Choroid plexus epithelial cell (primary cell): ENCODE results near the gene KCNJ16.

ENCODE experiments used
- DNase-seq: peaks from one replicate; pipeline ENCODE4 v3.0.0-alpha.2; 2010; ENCODE audit warnings: low read depth
- H3K4me3 ChIP-seq: 2 replicates; pipeline ENCODE4 v1.5.1; 2011; ENCODE audit warnings: low read depth, mild to moderate bottlenecking, control low read depth, low read length, moderate library complexity
- TF ChIP-seq, protein P1 (sequence below): conservative IDR thresholded peaks from 2 replicates; pipeline ENCODE4 v1.5.1; 2011; ENCODE audit warnings: low read depth, mild to moderate bottlenecking, control low read depth, inconsistent platforms, low read length, moderate library complexity

Gene KCNJ16

DNA sequence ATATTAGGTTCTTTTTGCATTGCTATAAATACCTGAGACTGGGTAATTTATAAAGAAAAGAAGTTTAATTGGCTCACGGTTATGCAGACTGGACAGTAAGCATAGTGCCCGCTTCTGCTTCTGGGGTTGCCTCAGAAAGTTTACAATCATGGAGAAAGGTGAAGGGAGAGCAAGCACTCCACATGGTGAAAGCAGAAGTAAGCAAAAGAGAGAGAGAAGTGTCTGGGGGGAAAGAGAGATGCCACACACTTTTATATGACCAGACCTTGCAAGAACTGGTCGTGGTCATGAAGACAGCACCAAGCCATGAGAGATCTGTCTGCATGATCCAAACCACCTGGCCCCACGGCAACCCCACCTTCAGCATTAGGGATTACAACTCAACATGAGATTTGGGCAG lies 45.4 kb downstream of the KCNJ16 start:
- TF ChIP-seq, protein P1, sequence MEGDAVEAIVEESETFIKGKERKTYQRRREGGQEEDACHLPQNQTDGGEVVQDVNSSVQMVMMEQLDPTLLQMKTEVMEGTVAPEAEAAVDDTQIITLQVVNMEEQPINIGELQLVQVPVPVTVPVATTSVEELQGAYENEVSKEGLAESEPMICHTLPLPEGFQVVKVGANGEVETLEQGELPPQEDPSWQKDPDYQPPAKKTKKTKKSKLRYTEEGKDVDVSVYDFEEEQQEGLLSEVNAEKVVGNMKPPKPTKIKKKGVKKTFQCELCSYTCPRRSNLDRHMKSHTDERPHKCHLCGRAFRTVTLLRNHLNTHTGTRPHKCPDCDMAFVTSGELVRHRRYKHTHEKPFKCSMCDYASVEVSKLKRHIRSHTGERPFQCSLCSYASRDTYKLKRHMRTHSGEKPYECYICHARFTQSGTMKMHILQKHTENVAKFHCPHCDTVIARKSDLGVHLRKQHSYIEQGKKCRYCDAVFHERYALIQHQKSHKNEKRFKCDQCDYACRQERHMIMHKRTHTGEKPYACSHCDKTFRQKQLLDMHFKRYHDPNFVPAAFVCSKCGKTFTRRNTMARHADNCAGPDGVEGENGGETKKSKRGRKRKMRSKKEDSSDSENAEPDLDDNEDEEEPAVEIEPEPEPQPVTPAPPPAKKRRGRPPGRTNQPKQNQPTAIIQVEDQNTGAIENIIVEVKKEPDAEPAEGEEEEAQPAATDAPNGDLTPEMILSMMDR, result no peak
- DNase-seq, result no peak
- no peak overlapping the region for H3K4me3 ChIP-seq

DNA sequence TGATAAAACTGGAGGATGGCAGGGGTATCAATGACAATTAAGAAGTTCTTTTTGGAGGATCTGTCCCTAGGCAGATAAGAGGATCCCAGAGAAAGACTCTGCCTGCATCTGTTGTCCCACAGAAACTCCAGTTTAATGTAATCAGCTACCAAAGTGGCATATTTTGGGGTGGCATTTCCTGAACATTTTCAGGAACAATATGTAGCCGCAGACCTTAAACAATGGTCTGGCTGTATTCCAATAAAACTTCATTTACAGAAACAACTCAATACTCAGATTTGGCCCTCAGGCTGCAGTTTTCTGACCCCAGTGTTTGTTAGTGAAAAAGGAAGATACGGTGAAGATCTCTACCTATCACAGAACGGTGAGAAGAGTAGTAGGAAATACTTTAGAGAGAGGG lies 46.1 kb downstream of the KCNJ16 start:
- DNase-seq, result no peak
- TF ChIP-seq, protein P1, result no peak
- no peak overlapping the region for H3K4me3 ChIP-seq

DNA sequence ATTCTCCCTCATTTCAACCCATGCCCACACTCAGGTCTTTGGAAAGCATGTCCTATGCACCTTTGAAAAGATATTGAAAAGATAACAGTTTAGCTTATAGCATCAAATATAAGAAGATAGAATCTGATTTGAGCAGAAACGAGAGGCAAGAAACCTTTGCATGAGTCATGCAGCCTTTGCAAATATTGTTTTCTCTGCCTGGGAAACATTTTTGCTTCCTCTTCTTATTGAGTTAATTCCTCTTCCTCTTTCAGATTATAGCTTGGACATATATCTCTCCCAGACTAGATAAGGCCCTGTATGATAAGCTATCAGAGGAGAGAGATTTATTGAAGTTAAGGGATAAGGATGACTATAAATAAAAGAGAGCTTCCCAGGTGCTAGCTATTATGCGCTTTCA lies 48.2 kb downstream of the KCNJ16 start:
- TF ChIP-seq, protein P1, result no peak
- H3K4me3 ChIP-seq, result no peak overlapping the region
- DNase-seq, result peak; percentile 19

DNA sequence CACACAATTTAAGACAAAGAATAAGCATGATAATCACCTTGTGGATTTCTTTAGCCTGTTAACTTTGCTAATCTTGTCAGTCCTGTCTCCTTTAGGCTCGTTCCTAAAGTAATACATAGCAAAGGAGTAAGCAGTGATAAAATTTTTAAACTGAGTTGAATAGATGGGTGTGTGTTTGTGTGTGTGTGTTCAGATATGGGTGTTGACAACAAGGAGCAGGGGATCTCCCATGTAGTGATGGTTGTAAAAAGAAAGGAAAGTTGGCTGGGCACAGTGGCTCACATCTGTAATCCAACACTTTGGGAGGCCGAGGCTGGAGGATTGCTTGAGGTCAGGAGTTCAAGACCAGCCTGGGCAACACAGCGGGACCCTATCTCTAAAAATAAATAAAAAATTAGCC lies 49.7 kb downstream of the KCNJ16 start:
- DNase-seq, result no peak
- TF ChIP-seq, protein P1, result no peak

DNA sequence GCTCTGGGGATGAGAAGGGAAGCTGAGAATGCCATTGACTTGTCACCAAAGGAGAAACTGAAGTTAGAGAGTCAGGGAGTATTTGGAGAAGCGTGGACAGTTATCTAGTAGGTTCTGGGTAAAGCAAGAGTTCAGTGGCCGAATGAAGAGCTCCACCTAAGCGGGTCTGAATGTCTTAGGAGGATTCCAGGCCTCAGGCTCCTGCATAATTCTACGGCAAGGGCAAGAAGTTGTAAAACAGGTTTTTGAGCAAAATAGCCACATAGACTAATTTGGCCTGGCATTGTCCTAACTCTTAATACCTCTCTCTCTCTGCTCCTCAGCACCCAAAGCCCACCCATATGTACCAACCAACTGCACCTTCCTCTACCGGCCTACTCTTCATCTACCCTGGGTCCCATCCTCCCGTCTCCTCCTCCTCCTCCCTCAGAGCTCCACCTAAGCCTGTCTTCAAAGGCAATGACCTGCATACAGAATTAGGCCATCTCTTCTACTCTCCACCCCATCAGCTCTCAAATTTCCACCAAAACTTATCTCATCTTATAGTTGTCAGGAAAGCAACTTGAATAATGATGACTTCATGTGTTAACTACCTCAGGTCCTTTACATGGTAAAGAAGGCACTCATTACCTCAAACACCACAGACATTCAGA lies 52.3 kb downstream of the KCNJ16 start:
- no peak overlapping the region for H3K4me3 ChIP-seq
- TF ChIP-seq, protein P1, result no peak
- DNase-seq, result no peak

More for the DNA sequence above, 49.7 kb downstream of the KCNJ16 start:
- H3K4me3 ChIP-seq, result no peak overlapping the region

DNA sequence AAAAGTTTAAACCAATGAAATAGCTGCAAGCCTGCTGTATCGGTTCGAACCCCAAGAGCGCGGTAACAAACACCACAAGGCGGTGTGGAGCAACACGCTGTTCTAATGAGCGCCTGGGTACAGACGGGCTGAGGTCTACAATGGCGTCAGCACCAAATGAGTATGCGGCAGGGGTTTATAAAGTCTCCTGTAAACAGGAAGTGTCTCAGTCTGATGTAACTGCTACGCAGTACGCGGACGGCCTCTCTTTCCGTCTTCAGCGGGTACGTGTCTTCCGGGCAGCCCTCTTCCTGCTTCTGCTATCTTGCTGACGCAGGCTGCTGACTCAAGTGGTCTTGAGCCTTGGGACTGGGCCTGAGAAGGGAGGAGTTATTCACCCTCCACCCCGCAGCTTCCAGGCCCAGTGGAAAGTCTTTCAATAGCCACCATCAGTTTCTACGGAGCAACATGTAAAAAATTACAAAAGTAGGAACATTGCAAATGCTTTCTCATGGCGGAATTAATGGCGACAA lies 53.8 kb downstream of the KCNJ16 start:
- TF ChIP-seq, protein P1, result no peak
- no peak for DNase-seq
- H3K4me3 ChIP-seq, result no peak overlapping the region

DNA sequence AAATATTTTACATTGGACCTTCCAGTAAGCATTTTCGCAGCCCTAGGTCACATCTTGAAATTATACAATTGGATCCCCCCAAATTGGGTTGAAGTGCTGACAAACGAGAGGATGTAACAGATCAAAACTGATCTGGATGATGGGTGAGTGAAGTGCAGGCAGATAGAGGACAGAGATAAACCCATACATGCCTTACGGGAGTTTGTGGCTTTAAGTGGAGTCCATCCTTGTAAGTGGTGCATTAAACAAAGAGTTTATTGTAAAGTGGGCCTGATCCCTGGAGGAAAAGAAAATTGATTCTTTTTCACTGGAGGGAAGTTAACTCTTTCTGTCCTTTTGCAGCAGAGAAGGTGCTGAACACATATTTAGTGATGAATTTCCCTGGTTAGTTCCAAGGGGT lies 55.3 kb downstream of the KCNJ16 start:
- H3K4me3 ChIP-seq, result no peak overlapping the region
- TF ChIP-seq, protein P1, result no peak
- DNase-seq, result no peak
